Measurements from ENCODE around the gene OVOL2.

- no peak for TF ChIP-seq YY1 (IDR thresholded peaks at IDR 0.05; ENCODE audit: insufficient read depth, insufficient read length)
- TF ChIP-seq ZNF274 (IDR thresholded peaks at IDR 0.05; ENCODE audit: low read depth, low read length) = no peak
Observed at GRCh38 chr20:18050628-18051027, 7.1 kb downstream of the OVOL2 start.

Data from NT2/D1 (cell line).